ENCODE measurements around the gene SYNGAP1. TPM values are rescaled to one million over a fixed set of nuclear protein-coding genes. Genes with fewer than 3 reads are reported as not detected.
A peak's percentile ranks its signal among the peaks of the same experiment; 100 is the strongest.

Gene SYNGAP1
- total RNA-seq, 3 donors from 2014 or later (not counting 1 experiment from before 2014, with no cell fraction given) = 43.5 to 61.6 (median 55.8) TPM

DNA sequence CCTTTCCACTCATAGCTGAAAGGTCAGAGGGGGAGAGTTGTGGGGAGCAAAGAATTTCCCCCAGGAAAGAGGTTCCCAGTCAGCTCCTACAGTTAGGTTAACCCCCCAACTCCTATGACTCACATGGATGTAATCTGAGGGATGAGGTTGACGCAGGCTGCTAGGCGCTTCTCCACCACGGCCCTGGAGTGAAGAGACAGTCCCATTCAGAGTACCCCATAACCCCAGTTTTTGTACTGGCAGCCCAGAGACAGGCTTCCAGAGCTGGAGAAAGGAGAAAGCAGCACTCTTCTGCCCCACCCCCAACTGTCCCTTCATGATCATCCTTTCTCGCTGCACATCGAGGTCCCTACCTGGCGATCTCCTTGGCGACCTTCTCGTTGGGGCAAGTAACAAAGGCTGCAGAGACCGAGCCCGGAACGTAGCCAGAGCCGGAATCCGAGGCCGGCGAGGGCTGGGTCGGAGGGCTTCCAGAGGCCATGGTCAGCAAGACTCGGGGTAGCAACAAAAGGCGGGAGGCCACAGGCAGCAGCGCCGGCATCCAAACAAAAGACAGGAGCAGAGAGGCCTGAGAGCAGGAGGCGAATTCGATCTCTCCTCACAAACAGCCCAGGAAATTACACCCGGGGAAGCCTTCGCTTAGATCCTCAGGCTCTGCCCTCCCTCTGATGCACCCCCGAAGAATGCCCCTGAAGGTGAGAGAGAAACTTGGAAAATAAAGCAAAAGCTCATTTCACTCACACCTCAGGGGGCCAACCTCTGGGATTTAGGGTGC is 2.5 kb upstream of the SYNGAP1 start:
- WGBS (ENCODE audit: insufficient coverage) = 1% methylated on average over 22 of the region's 25 CpGs
- intact Hi-C loops (cut with micrococcal nuclease) = loop anchor here (5.0 kb wide), 1 partner anchor 35 kb away; the partner anchor contains the start of gene ZBTB9
- Mint-ChIP-seq H3K4me3 (peak overlapping the region; percentile 97), H3K27ac (peak overlapping the region; percentile 100), H3K36me3 (no peaks in the 10 kb centered on the region), H3K27me3 (ENCODE audit: low read depth in 2 of 2) (no peaks in the 10 kb centered on the region), H3K9me3 (no peaks in the 10 kb centered on the region), H3K4me1 (peaks cover 62 to 80% of the 10 kb centered on the region in 2 donors)
- H3K4me3 ChIP-seq (ENCODE audit: low read length) = peak overlapping the region; percentile 80
- no peak for ATAC-seq
- H3K4me1 ChIP-seq (ENCODE audit: control insufficient read depth, insufficient read depth, low read length) = peaks cover 63% of the 10 kb centered on the region
- H3K9me3 ChIP-seq (ENCODE audit: control insufficient read depth, insufficient read depth, low read length) = no peaks in the 10 kb centered on the region
- TF ChIP-seq, protein P1, sequence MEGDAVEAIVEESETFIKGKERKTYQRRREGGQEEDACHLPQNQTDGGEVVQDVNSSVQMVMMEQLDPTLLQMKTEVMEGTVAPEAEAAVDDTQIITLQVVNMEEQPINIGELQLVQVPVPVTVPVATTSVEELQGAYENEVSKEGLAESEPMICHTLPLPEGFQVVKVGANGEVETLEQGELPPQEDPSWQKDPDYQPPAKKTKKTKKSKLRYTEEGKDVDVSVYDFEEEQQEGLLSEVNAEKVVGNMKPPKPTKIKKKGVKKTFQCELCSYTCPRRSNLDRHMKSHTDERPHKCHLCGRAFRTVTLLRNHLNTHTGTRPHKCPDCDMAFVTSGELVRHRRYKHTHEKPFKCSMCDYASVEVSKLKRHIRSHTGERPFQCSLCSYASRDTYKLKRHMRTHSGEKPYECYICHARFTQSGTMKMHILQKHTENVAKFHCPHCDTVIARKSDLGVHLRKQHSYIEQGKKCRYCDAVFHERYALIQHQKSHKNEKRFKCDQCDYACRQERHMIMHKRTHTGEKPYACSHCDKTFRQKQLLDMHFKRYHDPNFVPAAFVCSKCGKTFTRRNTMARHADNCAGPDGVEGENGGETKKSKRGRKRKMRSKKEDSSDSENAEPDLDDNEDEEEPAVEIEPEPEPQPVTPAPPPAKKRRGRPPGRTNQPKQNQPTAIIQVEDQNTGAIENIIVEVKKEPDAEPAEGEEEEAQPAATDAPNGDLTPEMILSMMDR (IDR thresholded peaks at IDR 0.05) = no peak
- DNase-seq = peak in 1 of 2 donors; percentile 57
- H3K27ac ChIP-seq (ENCODE audit: low read length) = peak overlapping the region; percentile 95
- H3K27me3 ChIP-seq (ENCODE audit: control insufficient read depth, insufficient read depth, low read length) = no peaks in the 10 kb centered on the region
- H3K36me3 ChIP-seq (ENCODE audit: control insufficient read depth, insufficient read depth, low read length) = peaks cover 40% of the 10 kb centered on the region

DNA sequence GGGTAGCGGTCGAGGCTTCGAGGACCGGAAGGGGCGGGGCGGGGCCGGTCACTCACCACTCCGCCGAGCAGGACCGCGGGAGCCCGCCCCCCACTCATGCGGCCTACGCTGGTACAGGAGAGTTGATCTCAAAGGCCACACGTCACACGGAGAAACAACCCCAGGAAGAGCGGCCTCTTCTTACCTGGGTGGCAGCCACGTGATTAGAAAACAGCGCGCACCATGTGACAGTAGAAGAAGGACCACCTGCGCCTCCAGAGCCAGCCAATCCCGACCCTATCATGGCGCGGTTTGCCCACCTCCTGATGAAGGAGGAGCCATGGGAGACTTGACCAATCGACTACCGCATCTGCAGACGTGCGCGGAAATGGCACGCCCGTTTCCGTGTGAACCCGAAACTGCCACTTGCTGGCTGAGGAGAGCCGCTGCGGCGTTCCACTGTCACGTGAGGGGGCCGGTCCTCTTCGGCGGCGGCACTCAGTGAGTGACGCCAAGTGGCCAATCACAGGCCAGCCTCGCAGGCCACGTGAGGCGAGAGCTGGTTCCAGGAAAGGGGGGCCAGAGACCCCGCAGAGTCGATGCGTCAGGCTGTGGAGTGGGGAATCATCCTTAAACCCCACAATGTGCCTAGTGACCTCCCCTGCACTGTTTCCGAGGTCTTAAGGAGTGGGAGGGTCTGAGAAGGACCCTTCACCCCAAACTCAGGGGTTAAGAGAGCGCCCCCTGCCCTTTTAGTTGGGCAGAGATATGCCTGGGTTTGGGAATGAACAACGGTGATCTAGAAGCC is 1.8 kb upstream of the SYNGAP1 start, which contains the start of gene CUTA:
TSS of gene CUTA (minus strand) at position 205 of the 787 bp plus-strand sequence. CDS start at position 98, 107 bp downstream.
- H3K27me3 ChIP-seq (ENCODE audit: control insufficient read depth, insufficient read depth, low read length) = no peaks in the 10 kb centered on the region
- no peaks in the 10 kb centered on the region for H3K9me3 ChIP-seq (ENCODE audit: control insufficient read depth, insufficient read depth, low read length)
- ATAC-seq = peak; percentile 83 to 94 (median 84)
- H3K36me3 ChIP-seq (ENCODE audit: control insufficient read depth, insufficient read depth, low read length) = peaks cover 33% of the 10 kb centered on the region
- Mint-ChIP-seq H3K4me1 (peaks cover 55 to 72% of the 10 kb centered on the region in 2 donors), H3K36me3 (no peaks in the 10 kb centered on the region), H3K27ac (peak within 1 kb of the TSS; percentile 100), H3K27me3 (ENCODE audit: low read depth in 2 of 2) (no peaks in the 10 kb centered on the region), H3K4me3 (peak within 1 kb of the TSS; percentile 97), H3K9me3 (no peaks in the 10 kb centered on the region)
- H3K4me1 ChIP-seq (ENCODE audit: control insufficient read depth, insufficient read depth, low read length) = peaks cover 55% of the 10 kb centered on the region
- under 1% methylated on average over 48 of the region's 51 CpGs for WGBS (ENCODE audit: insufficient coverage)
- TF ChIP-seq, protein P1 (IDR thresholded peaks at IDR 0.05) = no peak
- H3K27ac ChIP-seq (ENCODE audit: low read length) = peak within 1 kb of the TSS; percentile 95
- DNase-seq = peak; percentile 98 to 100
- H3K4me3 ChIP-seq (ENCODE audit: low read length) = peak within 1 kb of the TSS; percentile 80
- intact Hi-C loops (cut with micrococcal nuclease) = loop anchor here (1.0 to 5.0 kb wide), 5 partner anchors 8 to 105 kb away; partner anchors contain the start of genes KIFC1 and ZBTB9

DNA sequence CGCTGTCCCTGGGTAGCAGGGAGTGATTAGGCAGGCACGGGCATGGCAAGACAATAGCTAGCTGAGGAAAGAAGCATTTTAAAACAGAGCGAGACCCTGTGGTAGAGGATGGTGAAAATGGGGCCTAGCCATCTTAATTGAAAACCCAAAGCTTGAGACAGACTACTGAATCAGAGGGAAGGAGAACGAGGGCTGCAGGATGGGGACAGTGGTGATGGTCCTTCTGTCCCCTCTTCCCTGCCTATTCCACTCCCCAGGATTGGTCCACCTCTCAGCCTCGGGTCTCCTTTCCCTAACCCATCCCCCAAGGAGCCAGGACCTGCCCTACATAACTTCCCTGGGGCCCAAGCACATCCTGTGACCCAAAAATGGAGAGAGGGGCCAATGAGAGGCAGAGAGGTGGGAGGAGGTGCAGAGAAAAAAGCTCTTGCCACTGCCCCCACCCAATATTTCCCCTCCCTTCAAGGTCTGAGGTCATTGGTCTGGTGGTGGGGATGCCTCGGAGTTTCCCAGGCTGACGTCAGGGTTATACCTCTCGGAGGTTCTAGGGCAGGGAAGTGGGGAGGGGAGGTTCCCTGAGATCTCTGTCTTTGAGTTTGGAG is 1.1 kb upstream of the SYNGAP1 start:
- ATAC-seq = peak; percentile 4 to 13 (median 4)
- intact Hi-C loops (cut with micrococcal nuclease) = loop anchor here (1.0 to 5.0 kb wide), 5 partner anchors 8 to 106 kb away; partner anchors contain the start of genes KIFC1 and ZBTB9
- TF ChIP-seq, protein P1 (IDR thresholded peaks at IDR 0.05) = no peak

More for the DNA sequence above, 1.1 kb upstream of the SYNGAP1 start:
- Mint-ChIP-seq H3K4me1 (peaks cover 50 to 74% of the 10 kb centered on the region in 2 donors), H3K9me3 (no peaks in the 10 kb centered on the region), H3K27ac (peak overlapping the region; percentile 100), H3K4me3 (peak overlapping the region; percentile 97), H3K36me3 (no peaks in the 10 kb centered on the region), H3K27me3 (ENCODE audit: low read depth in 2 of 2) (no peaks in the 10 kb centered on the region)
- H3K4me3 ChIP-seq (ENCODE audit: low read length) = peak overlapping the region; percentile 39
- H3K27me3 ChIP-seq (ENCODE audit: control insufficient read depth, insufficient read depth, low read length) = no peaks in the 10 kb centered on the region
- peak overlapping the region; percentile 95 for H3K27ac ChIP-seq (ENCODE audit: low read length)
- no peaks in the 10 kb centered on the region for H3K9me3 ChIP-seq (ENCODE audit: control insufficient read depth, insufficient read depth, low read length)
- peaks cover 26% of the 10 kb centered on the region for H3K36me3 ChIP-seq (ENCODE audit: control insufficient read depth, insufficient read depth, low read length)
- WGBS (ENCODE audit: insufficient coverage) = 39% methylated on average over 8 of the region's 8 CpGs
- peaks cover 48% of the 10 kb centered on the region for H3K4me1 ChIP-seq (ENCODE audit: control insufficient read depth, insufficient read depth, low read length)
- DNase-seq = peak; percentile 55 to 87
